Fibroblast of mammary gland (primary cell): Measurements from ENCODE around the gene CCDC12.

ENCODE experiments used
- DNase-seq: peaks from one replicate; pipeline ENCODE4 v3.0.0-alpha.2; 2010; ENCODE audit warnings: low read depth
- H3K4me3 ChIP-seq: 2 replicates; pipeline ENCODE4 v1.5.1; 2011; ENCODE audit warnings: low read depth, mild to moderate bottlenecking, low read length, moderate library complexity; ENCODE audit not compliant: control insufficient read depth
- CTCF ChIP-seq: conservative IDR thresholded peaks from 2 replicates; pipeline ENCODE4 v1.5.1; 2011; ENCODE audit warnings: low read depth, low read length, inconsistent platforms; ENCODE audit not compliant: control insufficient read depth, insufficient read depth

The CCDC12 gene

GRCh38 chr3:46978381-46978780, 1.8 kb upstream of the CCDC12 start:
- H3K4me3 ChIP-seq, result no peak overlapping the region
- no peak for TF ChIP-seq CTCF
- no peak for DNase-seq

GRCh38 chr3:46977811-46978195, 1.3 kb upstream of the CCDC12 start:
- DNase-seq, result no peak
- no peak for TF ChIP-seq CTCF
- H3K4me3 ChIP-seq, result no peak overlapping the region

GRCh38 chr3:46974421-46975171, 1.9 kb downstream of the CCDC12 start:
- no peak for DNase-seq
- TF ChIP-seq CTCF, result no peak
- no peak overlapping the region for H3K4me3 ChIP-seq

- no peak overlapping the region for H3K4me3 ChIP-seq
- no peak for TF ChIP-seq CTCF
- DNase-seq, result no peak
These were observed 4.1 kb downstream of the CCDC12 start for GRCh38 chr3:46972396-46972795.

GRCh38 chr3:46971742-46972141, 4.8 kb downstream of the CCDC12 start:
- H3K4me3 ChIP-seq, result no peak overlapping the region
- DNase-seq, result no peak
- TF ChIP-seq CTCF, result no peak

GRCh38 chr3:46971151-46971550, 5.4 kb downstream of the CCDC12 start:
- TF ChIP-seq CTCF, result no peak
- no peak overlapping the region for H3K4me3 ChIP-seq
- DNase-seq, result no peak
